Neuronal stem cell (in vitro differentiated cells): ENCODE results near the gene AVPR2.

Experiments used
- DNase-seq: peaks from one replicate; pipeline ENCODE4 v3.0.0-alpha.2; 2013; ENCODE audit warnings: low spot score
- H2AFZ ChIP-seq: one replicate; pipeline ENCODE4 v1.6.1; 2013; ENCODE audit warnings: mild to moderate bottlenecking, low read length, inconsistent platforms
- H2AK5ac ChIP-seq: 2 replicates; pipeline ENCODE4 v1.6.1; 2013; ENCODE audit warnings: low read depth, mild to moderate bottlenecking, inconsistent platforms, low read length, moderate library complexity, mixed read lengths
- H2BK120ac ChIP-seq: 2 replicates; pipeline ENCODE4 v1.6.1; 2013; ENCODE audit warnings: low read depth, mild to moderate bottlenecking, inconsistent platforms, low read length, moderate library complexity, mixed read lengths
- H2BK12ac ChIP-seq: one replicate; pipeline ENCODE4 v1.6.1; 2013; ENCODE audit warnings: low read length, inconsistent platforms
- H2BK15ac ChIP-seq: 2 replicates; pipeline ENCODE4 v1.6.1; 2013; ENCODE audit warnings: mild to moderate bottlenecking, low read length, inconsistent platforms, mixed read lengths
- H2BK5ac ChIP-seq: one replicate; pipeline ENCODE4 v1.6.1; 2013; ENCODE audit warnings: inconsistent platforms, mild to moderate bottlenecking, low read length, moderate library complexity
- H3K14ac ChIP-seq: one replicate; pipeline ENCODE4 v1.6.1; 2013; ENCODE audit warnings: low read length, inconsistent platforms
- H3K18ac ChIP-seq: 2 replicates; pipeline ENCODE4 v1.6.1; 2013; ENCODE audit warnings: low read length, inconsistent platforms
- H3K23ac ChIP-seq: 2 replicates; pipeline ENCODE4 v1.6.1; 2013; ENCODE audit warnings: low read depth, mild to moderate bottlenecking, mixed read lengths, low read length, inconsistent platforms; ENCODE audit not compliant: poor library complexity
- H3K27ac ChIP-seq: replicated peaks from 3 replicates; pipeline ENCODE4 v1.5.1; 2013; ENCODE audit warnings: low read length, inconsistent platforms
- H3K27me3 ChIP-seq, 3 experiments: 2 replicates each; pipeline ENCODE4 v1.6.1; 2013; ENCODE audit warnings: low read length in 3 of 3, mild to moderate bottlenecking in 2 of 3, inconsistent platforms in 1 of 3, low read depth in 1 of 3, mixed read lengths in 1 of 3, moderate library complexity in 1 of 3; ENCODE audit not compliant: control insufficient read depth in 3 of 3, insufficient read depth in 3 of 3
- H3K36me3 ChIP-seq, 2 donors: replicated peaks in 1 of 2; 2 replicates each; pipeline ENCODE4 v1.6.1; 2013; ENCODE audit warnings: low read length in 2 of 2; ENCODE audit not compliant: control insufficient read depth in 2 of 2, insufficient read depth in 2 of 2
- H3K4ac ChIP-seq: 2 replicates; pipeline ENCODE4 v1.6.1; 2013; ENCODE audit warnings: inconsistent platforms, mild to moderate bottlenecking, low read length, moderate library complexity
- H3K4me1 ChIP-seq, 2 donors: 1 replicate in 1 of 2; 2 replicates in 1 of 2; pipeline ENCODE4 v1.6.1; 2013; ENCODE audit warnings: low read length in 2 of 2, low read depth in 1 of 2; ENCODE audit not compliant: control insufficient read depth in 2 of 2, insufficient read depth in 1 of 2
- H3K4me2 ChIP-seq: one replicate; pipeline ENCODE4 v1.6.1; 2013; ENCODE audit warnings: mild to moderate bottlenecking, low read length, inconsistent platforms; ENCODE audit not compliant: insufficient read depth, poor library complexity, severe bottlenecking
- H3K4me3 ChIP-seq, 2 donors: 2 replicates each; pipeline ENCODE4 v1.5.1; 2013; ENCODE audit warnings: low read length in 2 of 2, mild to moderate bottlenecking in 2 of 2, inconsistent platforms in 1 of 2, moderate library complexity in 1 of 2
- H3K79me1 ChIP-seq: one replicate; pipeline ENCODE4 v1.6.1; 2013; ENCODE audit warnings: low read depth, mild to moderate bottlenecking, inconsistent platforms, low read length, moderate library complexity
- H3K9ac ChIP-seq: one replicate; pipeline ENCODE4 v1.6.1; 2013; ENCODE audit warnings: mild to moderate bottlenecking, low read depth, low read length, inconsistent platforms; ENCODE audit not compliant: poor library complexity
- H3K9me3 ChIP-seq, 2 donors: replicated peaks in 1 of 2; 2 replicates each; pipeline versions ENCODE3 to v1.6.1; 2013; ENCODE audit warnings: low read length in 2 of 2, mild to moderate bottlenecking in 2 of 2, inconsistent platforms in 1 of 2, low read depth in 1 of 2, mixed read lengths in 1 of 2, moderate library complexity in 1 of 2; ENCODE audit not compliant: control insufficient read depth in 2 of 2, insufficient read depth in 1 of 2
- H4K8ac ChIP-seq: one replicate; pipeline ENCODE4 v1.6.1; 2013; ENCODE audit warnings: low read depth, mild to moderate bottlenecking, inconsistent platforms, low read length, moderate library complexity
- H4K91ac ChIP-seq: one replicate; pipeline ENCODE4 v1.6.1; 2013; ENCODE audit warnings: low read length, low read depth, mild to moderate bottlenecking, inconsistent platforms; ENCODE audit not compliant: poor library complexity
- WGBS, 2 donors: extraction: QIAGEN DNeasy Blood & Tissue Kit; methylation state at CpG; one replicate each; pipeline ENCODE4 v1.1.7; 2013; ENCODE audit warnings: missing lambda C conversion rate in 2 of 2, mixed read lengths in 1 of 2; ENCODE audit not compliant: insufficient read length in 2 of 2, insufficient replicate concordance in 1 of 2; ENCODE audit errors: extremely low coverage in 2 of 2; 5-methylcytosine and 5-hydroxymethylcytosine counted together

The AVPR2 gene

DNA sequence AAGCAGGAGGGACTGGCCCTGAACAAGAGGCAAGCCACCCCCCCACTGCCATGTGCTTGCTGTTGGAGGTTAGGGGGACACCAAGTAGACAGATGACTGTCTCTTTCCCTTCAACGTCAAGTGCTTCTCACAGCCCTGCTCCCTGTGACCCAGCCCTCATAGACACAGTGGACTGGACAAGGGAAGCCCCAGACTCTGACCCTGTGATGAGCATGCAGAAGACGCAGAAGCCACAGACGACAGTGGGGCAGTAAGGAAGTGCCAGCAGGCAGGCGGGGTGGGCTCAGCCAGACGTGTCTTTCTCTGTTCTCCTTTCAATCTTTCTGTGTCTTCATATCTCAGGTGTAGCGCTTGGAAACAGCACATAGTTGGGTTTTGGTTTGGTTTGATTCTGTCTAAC is 16.1 kb upstream of the AVPR2 start:
- peaks cover 0 to 38% (median 25%) of the 10 kb centered on the region in 3 experiments for H3K27me3 ChIP-seq

GRCh38 chrX:153889123-153889522 is 15.3 kb upstream of the AVPR2 start:
- H3K4me1 ChIP-seq: peaks cover 2 to 15% of the 10 kb centered on the region in 2 donors
- no peak overlapping the region for H3K23ac ChIP-seq
- H4K91ac ChIP-seq: no peak overlapping the region
- WGBS, 2 donors: no CpG with 5 or more reads among the region's 6 CpGs
- no peak overlapping the region for H2BK15ac ChIP-seq
- H3K4me3 ChIP-seq: no peak overlapping the region
- no peak overlapping the region for H2AFZ ChIP-seq
- H3K27ac ChIP-seq: no peak overlapping the region
- H2BK120ac ChIP-seq: no peak overlapping the region
- no peak overlapping the region for H3K4me2 ChIP-seq
- H3K14ac ChIP-seq: no peak overlapping the region
- H3K4ac ChIP-seq: no peak overlapping the region
- H4K8ac ChIP-seq: no peak overlapping the region
- H3K18ac ChIP-seq: no peak overlapping the region
- H3K9me3 ChIP-seq: no peaks in the 10 kb centered on the region
- no peak overlapping the region for H2BK12ac ChIP-seq
- no peaks in the 10 kb centered on the region for H3K36me3 ChIP-seq
- H3K9ac ChIP-seq: no peak overlapping the region
- no peak overlapping the region for H2BK5ac ChIP-seq
- H3K27me3 ChIP-seq: peaks cover 0 to 38% (median 23%) of the 10 kb centered on the region in 3 experiments
- H2AK5ac ChIP-seq: no peak overlapping the region
- no peaks in the 10 kb centered on the region for H3K79me1 ChIP-seq
- DNase-seq: no peak

More for the DNA sequence above, 16.1 kb upstream of the AVPR2 start:
- Histone ChIP-seq H4K8ac (no peak overlapping the region), H3K4me1 (peaks cover 2 to 23% of the 10 kb centered on the region in 2 donors), H3K23ac (no peak overlapping the region), H2BK12ac (no peak overlapping the region), H4K91ac (no peak overlapping the region), H3K27ac (no peak overlapping the region), H3K36me3 (no peaks in the 10 kb centered on the region), H2AFZ (no peak overlapping the region), H2BK5ac (no peak overlapping the region), H3K4me2 (no peak overlapping the region), H2BK120ac (no peak overlapping the region), H3K14ac (no peak overlapping the region), H3K4ac (no peak overlapping the region), H3K9ac (no peak overlapping the region), H3K18ac (no peak overlapping the region), H3K4me3 (no peak overlapping the region), H2AK5ac (no peak overlapping the region), H3K79me1 (no peaks in the 10 kb centered on the region), H3K9me3 (no peaks in the 10 kb centered on the region), H2BK15ac (no peak overlapping the region)
- no CpG with 5 or more reads among the region's 6 CpGs for WGBS, 2 donors
- no peak for DNase-seq

GRCh38 chrX:153897899-153898298 is 6.6 kb upstream of the AVPR2 start:
- H3K36me3 ChIP-seq: no peaks in the 10 kb centered on the region
- no peak overlapping the region for H3K23ac ChIP-seq
- H3K14ac ChIP-seq: no peak overlapping the region

DNA sequence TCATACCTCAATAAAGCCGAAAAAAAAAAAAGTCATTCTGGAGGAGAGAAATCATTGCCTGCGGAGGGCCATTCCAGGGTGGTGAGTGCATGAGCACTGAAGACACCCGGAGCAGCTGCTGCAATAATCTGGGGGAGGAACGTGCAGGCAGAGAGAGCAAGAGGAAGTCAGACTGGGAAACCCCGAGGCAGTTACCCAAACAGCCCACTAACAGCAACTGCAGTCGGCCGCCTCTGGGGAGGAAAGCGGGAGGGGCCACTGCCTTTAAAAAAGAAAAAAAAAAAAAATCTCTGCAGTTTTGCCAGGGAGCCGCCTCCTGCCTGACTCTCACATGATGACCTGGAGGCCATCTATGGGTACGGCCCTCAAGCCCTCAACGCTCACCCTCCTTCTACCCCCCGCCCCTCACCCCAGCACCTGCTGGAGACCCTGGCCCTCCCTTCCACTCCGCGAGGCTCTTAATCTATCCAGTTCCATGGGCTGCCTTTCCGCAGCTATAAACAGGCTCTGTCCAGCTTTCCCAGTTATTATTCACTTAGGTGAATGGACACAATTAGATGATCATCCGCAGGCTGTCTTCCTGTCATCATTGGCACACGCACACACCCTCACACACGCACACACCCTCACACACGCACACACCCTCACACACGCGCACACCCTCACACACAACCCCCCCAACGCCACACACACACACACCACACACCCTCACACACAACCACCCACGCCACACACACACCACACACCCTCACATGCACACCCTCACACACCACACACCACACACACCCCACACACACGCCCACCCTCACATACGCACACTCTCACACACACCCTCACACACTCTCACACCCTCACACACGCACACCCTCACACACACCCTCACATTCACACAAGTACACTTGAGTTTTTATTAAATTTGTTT is 3.4 kb upstream of the AVPR2 start:
- Histone ChIP-seq H2BK15ac (no peak overlapping the region), H3K9me3 (no peaks in the 10 kb centered on the region), H3K27me3 (peaks cover 0 to 44% (median 0%) of the 10 kb centered on the region in 3 experiments), H3K36me3 (no peaks in the 10 kb centered on the region), H3K23ac (no peak overlapping the region), H3K4me1 (peaks cover 3 to 10% of the 10 kb centered on the region in 2 donors), H2BK12ac (no peak overlapping the region), H3K27ac (no peak overlapping the region), H3K18ac (no peak overlapping the region), H2BK5ac (no peak overlapping the region), H2AFZ (peak overlapping the region; percentile 70), H3K4me2 (peak overlapping the region; percentile 2), H4K91ac (no peak overlapping the region), H3K9ac (no peak overlapping the region), H3K4ac (no peak overlapping the region), H3K4me3 (peak overlapping the region in 1 of 2 donors; percentile 34), H4K8ac (peak overlapping the region; percentile 65), H3K79me1 (no peaks in the 10 kb centered on the region), H3K14ac (no peak overlapping the region), H2AK5ac (no peak overlapping the region), H2BK120ac (no peak overlapping the region)
- no peak for DNase-seq
- 100% methylated on average over 2 of the region's 26 CpGs; no CpG with 5 or more reads in 1 of the 2 donors for WGBS, 2 donors

More at GRCh38 chrX:153897899-153898298, 6.6 kb upstream of the AVPR2 start:
- no peak for DNase-seq
- Histone ChIP-seq H2AFZ (no peak overlapping the region), H3K27ac (no peak overlapping the region), H3K79me1 (no peaks in the 10 kb centered on the region), H2BK5ac (no peak overlapping the region), H2BK15ac (no peak overlapping the region), H3K4me3 (no peak overlapping the region), H3K4ac (no peak overlapping the region), H2BK120ac (no peak overlapping the region), H3K18ac (no peak overlapping the region), H2BK12ac (no peak overlapping the region), H3K9me3 (no peaks in the 10 kb centered on the region), H2AK5ac (no peak overlapping the region), H4K91ac (no peak overlapping the region), H3K4me1 (peaks cover 3 to 10% of the 10 kb centered on the region in 2 donors), H3K4me2 (no peak overlapping the region), H3K9ac (no peak overlapping the region), H4K8ac (no peak overlapping the region), H3K27me3 (peaks cover 0 to 40% (median 0%) of the 10 kb centered on the region in 3 experiments)
